ENCODE data around the gene LRRC25.

LRRC25 gene

GRCh38 chr19:18437491-18438330 is 40.3 kb upstream of the LRRC25 start, which contains the start of gene ISYNA1 (continued):
- TF ChIP-seq TSHZ1 (tag by site-specific recombination; IDR thresholded peaks at IDR 0.05; ENCODE audit: borderline replicate concordance): peak; percentile 41; the same call in 1 of the 2 replicates
- TF ChIP-seq ZBTB20 (tag by site-specific recombination; IDR thresholded peaks at IDR 0.05): peak; percentile 56; the same call in 1 of the 2 replicates
- no peak for TF ChIP-seq ZNF114 (tag by site-specific recombination; IDR thresholded peaks at IDR 0.05)
- no peak for TF ChIP-seq HOXC10 (CRISPR knock-in tag; IDR thresholded peaks at IDR 0.05)
- no peak for TF ChIP-seq ZNF112 (tag by site-specific recombination; IDR thresholded peaks at IDR 0.05)
- TF ChIP-seq ZBTB8A (tag by site-specific recombination; IDR thresholded peaks at IDR 0.05): peak; percentile 6
- TF ChIP-seq PATZ1 (tag by site-specific recombination; IDR thresholded peaks at IDR 0.05): no peak; the same call in 1 of the 2 replicates
- no peak for TF ChIP-seq ZNF274 (IDR thresholded peaks at IDR 0.05; ENCODE audit: low read length)
- no peak for TF ChIP-seq ZNF274 (tag by site-specific recombination; IDR thresholded peaks at IDR 0.05; ENCODE audit: borderline replicate concordance)
- peak; percentile 67 for TF ChIP-seq ZBTB10 (tag by site-specific recombination; IDR thresholded peaks at IDR 0.05)
- TF ChIP-seq ZNF501 (tag by site-specific recombination; IDR thresholded peaks at IDR 0.05): 0 out of 2 replicates have a peak, but pooled peaks have one; percentile 23
- peak; percentile 92 for TF ChIP-seq ZBTB26 (tag by site-specific recombination; optimal IDR thresholded peaks at IDR 0.05)
- TF ChIP-seq ZNF140 (tag by site-specific recombination; IDR thresholded peaks at IDR 0.05): no peak
- TF ChIP-seq HOXD13 (CRISPR knock-in tag; IDR thresholded peaks at IDR 0.05; ENCODE audit: borderline replicate concordance): no peak
- peak; percentile 29 for TF ChIP-seq ZEB2 (tag by site-specific recombination; IDR thresholded peaks at IDR 0.05)
- TF ChIP-seq ZBTB7A (tag by site-specific recombination; IDR thresholded peaks at IDR 0.05; ENCODE audit: low read depth): peak; percentile 52
- TF ChIP-seq ZSCAN18 (tag by site-specific recombination; IDR thresholded peaks at IDR 0.05): no peak
- no peak for TF ChIP-seq ZNF558 (tag by site-specific recombination; IDR thresholded peaks at IDR 0.05)
- peak; percentile 49 for TF ChIP-seq ZNF398 (tag by site-specific recombination; IDR thresholded peaks at IDR 0.05)
- TF ChIP-seq ZXDB (tag by site-specific recombination; IDR thresholded peaks at IDR 0.05): no peak; the same call in 1 of the 2 replicates
- TF ChIP-seq ZNF626 (tag by site-specific recombination; IDR thresholded peaks at IDR 0.05): no peak
- no peak for TF ChIP-seq ZNF214 (tag by site-specific recombination; IDR thresholded peaks at IDR 0.05; ENCODE audit: borderline replicate concordance)
- TF ChIP-seq ZNF426 (tag by site-specific recombination; IDR thresholded peaks at IDR 0.05): no peak
- peak; percentile 83; the same call in 1 of the 2 replicates for TF ChIP-seq KLF10 (tag by site-specific recombination; IDR thresholded peaks at IDR 0.05)
- TF ChIP-seq SCRT1 (tag by site-specific recombination; IDR thresholded peaks at IDR 0.05; ENCODE audit: borderline replicate concordance): no peak
- TF ChIP-seq BCL11B (tag by site-specific recombination; IDR thresholded peaks at IDR 0.05; ENCODE audit: low read depth): peak; percentile 85

Measured in HEK293 (cell line).